ENCODE measurements around the gene CALU. TPM values are rescaled to one million over a fixed set of nuclear protein-coding genes. Genes with fewer than 3 reads are reported as not detected.

Gene CALU
- total RNA-seq, 1 experiment from 2014 or later = 168 TPM

- Histone ChIP-seq H2BK20ac (ENCODE audit: low read depth, low read length, poor library complexity, severe bottlenecking) (no peak overlapping the region), H3K4ac (ENCODE audit: low read depth, low read length) (no peak overlapping the region), H3K27ac (ENCODE audit: insufficient read length, low read depth, low read length) (no peak overlapping the region), H2AFZ (ENCODE audit: low read length) (no peak overlapping the region), H3K27me3 (ENCODE audit: insufficient read depth, low read length) (no peaks in the 10 kb centered on the region), H3K4me1 (ENCODE audit: insufficient read depth, low read length) (no peaks in the 10 kb centered on the region), H2BK120ac (ENCODE audit: low read depth, low read length, poor library complexity, severe bottlenecking) (no peak overlapping the region), H4K8ac (replicated peaks; ENCODE audit: insufficient read length, low read depth, low read length) (no peak overlapping the region), H2BK15ac (ENCODE audit: low read depth, low read length) (no peak overlapping the region), H3K18ac (ENCODE audit: insufficient read length, low read depth, low read length) (peak overlapping the region; percentile 60), H4K20me1 (ENCODE audit: control insufficient read depth, insufficient read depth, insufficient read length) (no peaks in the 10 kb centered on the region), H3K79me1 (ENCODE audit: insufficient read depth, low read depth, low read length, poor library complexity, severe bottlenecking) (no peaks in the 10 kb centered on the region), H4K5ac (ENCODE audit: insufficient read length, low read depth, low read length) (no peak overlapping the region), H2AK5ac (ENCODE audit: insufficient read length, low read length) (no peak overlapping the region), H3K9me3 (ENCODE audit: control insufficient read depth, low read depth, low read length) (no peaks in the 10 kb centered on the region), H2BK12ac (ENCODE audit: insufficient read length, low read depth, low read length) (no peak overlapping the region), H3T11ph (ENCODE audit: low read length) (no peak overlapping the region), H3K23me2 (ENCODE audit: insufficient read length, low read depth, low read length, poor library complexity, severe bottlenecking) (no peaks in the 10 kb centered on the region), H3K14ac (ENCODE audit: insufficient read depth, low read length) (no peak overlapping the region), H4K91ac (ENCODE audit: insufficient read length, low read depth, low read length) (no peak overlapping the region), H3K23ac (ENCODE audit: insufficient read length, low read depth, low read length) (no peak overlapping the region), H3K4me2 (ENCODE audit: insufficient read depth, insufficient read length, low read length) (no peak overlapping the region), H2BK5ac (ENCODE audit: insufficient read length, low read length) (no peak overlapping the region), H3K9ac (ENCODE audit: extremely low read depth, insufficient read length, low read length) (no peak overlapping the region), H3K79me2 (ENCODE audit: insufficient read depth, low read length) (no peaks in the 10 kb centered on the region), H3K56ac (ENCODE audit: insufficient read length, low read depth, low read length) (no peak overlapping the region)
- Mint-ChIP-seq H3K36me3 (ENCODE audit: insufficient read depth in 1 of 3, low read depth in 3 of 3) (peaks cover 35 to 49% (median 47%) of the 10 kb centered on the region in 3 experiments), H3K4me1 (no peaks in the 10 kb centered on the region), H3K27ac (no peak overlapping the region; a peak in 1 of 7 replicates), H3K4me3 (no peak overlapping the region), H3K9me3 (peaks cover 13 to 14% of the 10 kb centered on the region in 2 experiments), H3K27me3 (ENCODE audit: low read depth) (peaks cover 10% of the 10 kb centered on the region)
- no CpG with 5 or more reads among the region's 13 CpGs for WGBS (ENCODE audit: extremely low coverage, insufficient read length, low lambda C conversion rate)
- DNase-seq = no peak
- TF ChIP-seq CTCF (conservative IDR thresholded peaks at IDR 0.05) = no peak
These were observed 35.0 kb downstream of the CALU start for GRCh38 chr7:128774029-128774689.

Measured in H9 (cell line).